Suprapubic skin (tissue), 4 donors: ENCODE measurements around the gene PNMA1. TPM values are rescaled to one million over a fixed set of nuclear protein-coding genes. Genes with fewer than 3 reads are reported as not detected.
A peak's percentile ranks its signal among the peaks of the same experiment; 100 is the strongest.

Experiments
- DNase-seq, 2 donors: peaks; one replicate each; pipeline ENCODE4 v3.0.0-alpha.2; 2019; ENCODE audit warnings: low spot score in 2 of 2
- H3K27ac ChIP-seq: fragments of 200-600 bp; sonication (generic); one replicate; pipeline ENCODE4 v1.5.1; 2019
- H3K27me3 ChIP-seq: fragments of 200-600 bp; sonication (generic); one replicate; pipeline ENCODE4 v1.5.1; 2019
- H3K36me3 ChIP-seq: fragments of 200-600 bp; sonication (generic); one replicate; pipeline ENCODE4 v1.5.1; 2019
- H3K4me1 ChIP-seq: fragments of 200-600 bp; sonication (generic); one replicate; pipeline ENCODE4 v1.5.1; 2019
- H3K4me3 ChIP-seq: fragments of 200-600 bp; sonication (generic); one replicate; pipeline ENCODE4 v1.5.1; 2019; ENCODE audit warnings: mild to moderate bottlenecking
- H3K9me3 ChIP-seq: fragments of 200-600 bp; sonication (generic); one replicate; pipeline ENCODE4 v1.5.1; 2019
- CTCF ChIP-seq, 2 donors: fragments of 200-600 bp in 1 of 2; fragments of 450-650 bp in 1 of 2; sonication (generic) in 1 of 2; IDR thresholded peaks; one replicate each; pipeline ENCODE4 v1.5.1; 2016 to 2019; ENCODE audit warnings: antibody characterized with exemption in 2 of 2, mild to moderate bottlenecking in 1 of 2, moderate library complexity in 1 of 2
- EP300 ChIP-seq: sonication (generic); formaldehyde crosslinking; IDR thresholded peaks from one replicate; pipeline ENCODE4 v1.6.1; 2017; ENCODE audit warnings: antibody characterized with exemption
- POLR2A ChIP-seq, 2 donors: fragments of 450-650 bp; IDR thresholded peaks; one replicate each; pipeline ENCODE4 v1.6.1; 2017; ENCODE audit warnings: antibody characterized with exemption in 2 of 2, mild to moderate bottlenecking in 2 of 2, moderate library complexity in 2 of 2
- POLR2AphosphoS5 ChIP-seq, 3 donors: sonication (generic); formaldehyde crosslinking; IDR thresholded peaks; one replicate each; pipeline ENCODE4 v1.6.1; 2017; ENCODE audit warnings: antibody characterized with exemption in 3 of 3
- WGBS: methylation state at CpG from one replicate; pipeline ENCODE4 v1.1.5; 2018; 5-methylcytosine and 5-hydroxymethylcytosine counted together
- total RNA-seq, 4 donors: library from RNA; depleted of rRNA; stranded (reverse); fragments of >200 nt; gene quantifications; one replicate each; pipeline ENCODE4 v1.1.0, GENCODE V29; 2016

The PNMA1 gene
- total RNA-seq, 4 donors from 2014 or later: 5.2 to 9.8 (median 6.4) TPM

- Histone ChIP-seq H3K27ac (peak overlapping the region; percentile 85), H3K4me1 (peaks cover 62% of the 10 kb centered on the region), H3K4me3 (no peak overlapping the region), H3K27me3 (no peaks in the 10 kb centered on the region), H3K9me3 (no peaks in the 10 kb centered on the region), H3K36me3 (peaks cover 52% of the 10 kb centered on the region)
- WGBS: 65% methylated on average over 13 of the region's 21 CpGs
- DNase-seq: peak in 1 of 2 donors; percentile 66
- TF ChIP-seq EP300: no peak
Measured at GRCh38 chr14:73739174-73739898, 25.2 kb upstream of the PNMA1 start.

DNA sequence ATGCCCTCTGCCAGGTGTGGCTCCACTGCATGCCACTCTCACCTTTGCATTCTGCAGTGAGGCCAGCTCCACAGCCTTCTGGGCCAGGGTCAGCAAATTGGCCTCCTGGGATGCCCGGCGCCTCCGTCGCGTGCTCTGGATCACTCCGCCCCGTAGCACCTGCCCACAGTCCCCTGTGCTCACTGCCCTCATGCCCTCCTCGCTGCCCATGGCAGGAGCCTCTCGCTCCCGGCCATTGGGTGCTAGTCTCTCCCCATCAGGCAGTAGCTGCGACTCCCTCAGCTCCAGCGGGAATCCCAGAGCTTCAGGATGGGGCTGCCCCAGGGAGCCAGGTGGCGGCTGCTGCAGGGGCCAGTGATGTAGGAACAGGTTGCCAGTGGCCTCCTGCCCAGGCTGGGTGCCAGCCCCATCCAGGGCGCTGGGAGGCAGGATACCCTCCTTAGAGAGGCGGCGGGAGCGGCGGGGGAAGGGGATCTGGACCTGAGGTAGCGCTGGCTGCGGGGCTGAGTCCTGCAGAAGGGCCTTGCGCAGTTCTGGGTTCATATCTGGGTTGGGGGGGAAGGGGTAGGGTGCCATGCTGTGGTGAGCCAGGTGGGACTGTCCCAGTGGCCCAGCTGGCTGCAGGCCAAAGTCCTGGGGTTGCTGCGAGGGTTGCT, 24.5 kb upstream of the PNMA1 start:
- H3K4me1 ChIP-seq: peaks cover 55% of the 10 kb centered on the region
- H3K36me3 ChIP-seq: peaks cover 56% of the 10 kb centered on the region
- 89% methylated on average over 10 of the region's 22 CpGs for WGBS

GRCh38 chr14:73736842-73737241, 22.7 kb upstream of the PNMA1 start:
- H3K27ac ChIP-seq: no peak overlapping the region
- peaks cover 41% of the 10 kb centered on the region for H3K4me1 ChIP-seq
- no peak for TF ChIP-seq CTCF (IDR thresholded peaks at IDR 0.05)
- no peak for TF ChIP-seq EP300
- no peak for TF ChIP-seq POLR2AphosphoS5 (IDR thresholded peaks at IDR 0.05)
- TF ChIP-seq POLR2A (IDR thresholded peaks at IDR 0.05): no peak
- H3K27me3 ChIP-seq: no peaks in the 10 kb centered on the region
- no peak for DNase-seq
- H3K4me3 ChIP-seq: no peak overlapping the region
- H3K36me3 ChIP-seq: peaks cover 70% of the 10 kb centered on the region
- no peaks in the 10 kb centered on the region for H3K9me3 ChIP-seq
- 82% methylated on average over 13 of the region's 13 CpGs for WGBS

More for the DNA sequence above, 24.5 kb upstream of the PNMA1 start:
- peak overlapping the region; percentile 85 for H3K27ac ChIP-seq
- H3K27me3 ChIP-seq: no peaks in the 10 kb centered on the region
- peak in 1 of 2 donors; percentile 62 for DNase-seq
- no peak for TF ChIP-seq POLR2AphosphoS5 (IDR thresholded peaks at IDR 0.05)
- no peak for TF ChIP-seq CTCF (IDR thresholded peaks at IDR 0.05)
- H3K4me3 ChIP-seq: no peak overlapping the region
- no peaks in the 10 kb centered on the region for H3K9me3 ChIP-seq

GRCh38 chr14:73732006-73732405, 17.8 kb upstream of the PNMA1 start:
- peaks cover 37% of the 10 kb centered on the region for H3K4me1 ChIP-seq
- DNase-seq: no peak
- H3K27ac ChIP-seq: no peak overlapping the region
- H3K9me3 ChIP-seq: no peaks in the 10 kb centered on the region
- 83% methylated on average over 3 of the region's 3 CpGs for WGBS
- no peak overlapping the region for H3K4me3 ChIP-seq
- H3K27me3 ChIP-seq: no peaks in the 10 kb centered on the region
- H3K36me3 ChIP-seq: peaks cover 83% of the 10 kb centered on the region
- TF ChIP-seq EP300 (no peak), POLR2AphosphoS5 (IDR thresholded peaks at IDR 0.05) (no peak), CTCF (IDR thresholded peaks at IDR 0.05) (no peak), POLR2A (IDR thresholded peaks at IDR 0.05) (no peak)

- TF ChIP-seq POLR2AphosphoS5 (IDR thresholded peaks at IDR 0.05) (no peak), EP300 (no peak), CTCF (IDR thresholded peaks at IDR 0.05) (no peak), POLR2A (IDR thresholded peaks at IDR 0.05) (no peak)
- no peak for DNase-seq
- H3K27me3 ChIP-seq: no peaks in the 10 kb centered on the region
- peaks cover 84% of the 10 kb centered on the region for H3K36me3 ChIP-seq
- WGBS: 74% methylated on average over 3 of the region's 3 CpGs
- H3K4me1 ChIP-seq: peaks cover 46% of the 10 kb centered on the region
- no peak overlapping the region for H3K27ac ChIP-seq
- no peaks in the 10 kb centered on the region for H3K9me3 ChIP-seq
- no peak overlapping the region for H3K4me3 ChIP-seq
Measured at GRCh38 chr14:73731111-73731510, 16.9 kb upstream of the PNMA1 start.
